Vagina (tissue), 2 donors: Measurements from ENCODE around the gene TBL1XR1.

Experiments used
- POLR2A ChIP-seq, 2 donors: fragments of 450-650 bp; IDR thresholded peaks; one replicate each; pipeline ENCODE4 v1.6.1; 2017; ENCODE audit warnings: antibody characterized with exemption in 2 of 2, mild to moderate bottlenecking in 2 of 2, moderate library complexity in 2 of 2
- POLR2AphosphoS5 ChIP-seq, 2 donors: sonication (generic); formaldehyde crosslinking; IDR thresholded peaks; one replicate each; pipeline ENCODE4 v1.9.0; 2017; ENCODE audit warnings: antibody characterized with exemption in 2 of 2, mild to moderate bottlenecking in 2 of 2, low read depth in 1 of 2; ENCODE audit not compliant: insufficient read depth in 1 of 2
- TF ChIP-seq, protein P1 (sequence below), 3 experiments: fragments of 450-650 bp in 2 of 3; fragments of 200-600 bp in 1 of 3; sonication (generic) in 1 of 3; IDR thresholded peaks; one replicate each; pipeline ENCODE4 v1.5.1; 2017 to 2019; ENCODE audit warnings: antibody characterized with exemption in 3 of 3, mild to moderate bottlenecking in 2 of 3, moderate library complexity in 2 of 3

DNA sequence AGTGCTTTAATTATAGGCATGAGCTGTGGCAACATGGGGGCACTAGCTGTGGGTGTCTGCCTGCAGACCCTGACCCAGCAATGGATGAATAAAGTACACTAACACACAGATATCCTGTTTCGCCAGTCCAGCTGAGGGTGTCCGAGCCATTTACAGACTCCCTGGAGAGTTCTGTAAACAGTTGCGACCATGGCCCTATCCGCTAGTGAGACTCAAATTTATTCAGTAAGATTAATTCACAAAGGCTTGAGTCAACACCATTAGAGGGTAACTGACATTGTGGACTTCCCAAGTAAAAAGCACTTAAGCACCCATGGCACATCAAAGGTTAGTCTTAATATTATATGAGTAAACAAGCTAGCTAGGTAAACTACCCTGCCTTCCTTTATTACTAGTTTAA lies 161.6 kb downstream of the TBL1XR1 start:
- TF ChIP-seq, protein P1, sequence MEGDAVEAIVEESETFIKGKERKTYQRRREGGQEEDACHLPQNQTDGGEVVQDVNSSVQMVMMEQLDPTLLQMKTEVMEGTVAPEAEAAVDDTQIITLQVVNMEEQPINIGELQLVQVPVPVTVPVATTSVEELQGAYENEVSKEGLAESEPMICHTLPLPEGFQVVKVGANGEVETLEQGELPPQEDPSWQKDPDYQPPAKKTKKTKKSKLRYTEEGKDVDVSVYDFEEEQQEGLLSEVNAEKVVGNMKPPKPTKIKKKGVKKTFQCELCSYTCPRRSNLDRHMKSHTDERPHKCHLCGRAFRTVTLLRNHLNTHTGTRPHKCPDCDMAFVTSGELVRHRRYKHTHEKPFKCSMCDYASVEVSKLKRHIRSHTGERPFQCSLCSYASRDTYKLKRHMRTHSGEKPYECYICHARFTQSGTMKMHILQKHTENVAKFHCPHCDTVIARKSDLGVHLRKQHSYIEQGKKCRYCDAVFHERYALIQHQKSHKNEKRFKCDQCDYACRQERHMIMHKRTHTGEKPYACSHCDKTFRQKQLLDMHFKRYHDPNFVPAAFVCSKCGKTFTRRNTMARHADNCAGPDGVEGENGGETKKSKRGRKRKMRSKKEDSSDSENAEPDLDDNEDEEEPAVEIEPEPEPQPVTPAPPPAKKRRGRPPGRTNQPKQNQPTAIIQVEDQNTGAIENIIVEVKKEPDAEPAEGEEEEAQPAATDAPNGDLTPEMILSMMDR (IDR thresholded peaks at IDR 0.05): no peak
- TF ChIP-seq POLR2A (IDR thresholded peaks at IDR 0.05) (no peak), POLR2AphosphoS5 (IDR thresholded peaks at IDR 0.05; ENCODE audit: insufficient read depth in 1 of 2, low read depth in 1 of 2) (no peak)
